ENCODE measurements around the gene NKX1-2.
"Not testable (repeated sequence)": the region's sequence is repeated elsewhere in the genome, so short reads cannot be mapped to it uniquely, and the experiment has no call there.

Gene NKX1-2

GRCh38 chr10:124453960-124454610, 4.2 kb upstream of the NKX1-2 start:
- no peak for DNase-seq

DNA sequence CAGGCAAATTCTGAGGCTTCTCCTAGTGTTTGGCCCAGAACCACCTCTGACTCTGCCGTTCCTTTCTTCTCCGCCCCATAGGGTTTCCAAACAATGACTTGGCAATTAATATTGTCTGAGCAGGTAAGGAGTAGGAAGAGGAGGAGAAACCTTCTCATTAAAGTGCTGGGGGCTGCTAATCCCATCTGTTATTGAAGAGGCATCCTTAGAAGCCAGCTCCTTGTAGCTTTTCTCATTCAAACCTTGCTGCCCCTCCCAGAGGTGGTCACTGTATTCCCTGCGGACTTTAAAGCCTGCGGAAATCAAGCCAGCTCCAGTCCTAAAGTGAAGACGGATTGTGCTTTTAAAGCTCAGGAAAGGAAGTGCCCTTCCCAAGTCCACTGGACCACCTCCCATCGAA, 1.4 kb upstream of the NKX1-2 start:
- no peak for DNase-seq

DNA sequence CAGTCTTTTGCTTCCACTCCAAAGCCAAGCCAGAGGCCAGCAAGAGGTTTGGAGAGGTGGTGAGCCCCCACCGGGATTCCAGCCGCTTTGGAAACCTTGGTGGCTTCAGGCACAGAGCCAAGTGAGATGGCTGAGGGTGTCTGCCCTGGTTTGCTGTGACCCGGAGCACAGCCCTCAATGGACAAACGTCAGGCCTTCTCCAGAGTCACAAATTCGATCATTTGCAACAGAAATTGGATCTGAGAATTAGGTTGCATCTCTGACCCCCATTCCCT, 885 bp upstream of the NKX1-2 start:
- no peak for DNase-seq

GRCh38 chr10:124449170-124450011, 444 bp downstream of the NKX1-2 start:
- DNase-seq = no peak

GRCh38 chr10:124448696-124449169, 1.1 kb downstream of the NKX1-2 start:
- no peak for DNase-seq

DNA sequence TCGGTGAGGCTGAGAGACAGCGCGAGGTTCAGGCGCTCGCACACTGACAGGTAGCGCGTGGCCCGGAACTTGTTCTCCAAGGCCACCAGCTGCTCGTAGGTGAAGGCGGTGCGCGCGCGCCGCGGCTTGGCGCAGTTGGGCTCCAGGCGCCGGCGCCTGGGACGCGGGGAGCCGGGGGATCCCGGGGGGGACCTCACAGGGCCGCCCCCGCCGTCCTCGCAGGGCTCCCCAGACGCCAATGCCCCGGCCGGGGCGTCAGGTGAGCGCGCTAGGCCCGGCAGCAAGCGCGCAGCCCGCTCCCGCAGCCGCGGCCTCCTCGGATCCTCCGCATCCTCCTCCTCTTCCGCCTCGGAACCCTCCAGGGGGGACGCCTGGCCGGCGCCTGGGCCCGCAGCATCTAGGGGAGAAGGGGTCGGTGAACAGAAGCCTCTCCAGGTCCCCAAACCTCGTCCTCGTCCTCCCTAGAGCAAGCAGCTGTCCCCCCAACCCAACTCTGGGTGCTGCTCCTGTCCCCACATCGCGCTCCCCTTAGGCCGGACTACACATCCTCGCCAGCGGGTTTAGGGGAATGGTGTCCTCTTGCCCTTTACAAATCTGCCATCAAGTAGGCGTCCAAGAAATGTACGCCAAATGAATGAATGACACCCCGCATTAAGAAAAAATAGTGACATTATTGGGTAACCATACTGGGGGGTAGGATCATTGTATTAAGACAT, 1.9 kb downstream of the NKX1-2 start:
- DNase-seq = no peak

- no peak for DNase-seq
Observed at GRCh38 chr10:124446830-124447750, 2.7 kb downstream of the NKX1-2 start.

- DNase-seq = not testable (repeated sequence)
Observed at GRCh38 chr10:124441694-124442093, 8.1 kb downstream of the NKX1-2 start.

- no peak for DNase-seq
Observed at GRCh38 chr10:124436191-124436638, 13.6 kb downstream of the NKX1-2 start.

- not testable (repeated sequence) for DNase-seq
Observed at GRCh38 chr10:124435683-124436082, 14.2 kb downstream of the NKX1-2 start.

- no peak for DNase-seq
Observed at GRCh38 chr10:124433461-124433860, 16.4 kb downstream of the NKX1-2 start.

- no peak for DNase-seq
Observed at GRCh38 chr10:124430077-124430476, 19.8 kb downstream of the NKX1-2 start.

DNA sequence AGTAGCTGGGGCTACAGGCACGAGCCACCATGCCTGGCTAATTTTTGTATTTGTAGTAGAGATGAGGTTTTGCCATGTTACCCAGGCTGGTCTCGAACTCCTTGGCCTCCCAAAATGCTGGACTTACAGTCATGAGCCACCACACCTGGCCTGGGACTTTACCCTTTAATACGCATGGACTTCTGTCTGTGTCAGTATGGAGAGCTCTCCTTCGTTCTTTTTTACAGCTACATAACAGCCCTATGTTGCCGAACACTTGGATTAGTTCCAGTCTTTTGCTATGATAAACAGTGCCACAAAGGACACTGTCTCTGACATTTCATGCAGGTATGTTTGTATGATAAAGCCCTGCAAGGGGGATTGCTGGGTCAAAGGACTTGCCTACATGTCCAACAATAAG, 20.3 kb downstream of the NKX1-2 start:
- DNase-seq = no peak

DNA sequence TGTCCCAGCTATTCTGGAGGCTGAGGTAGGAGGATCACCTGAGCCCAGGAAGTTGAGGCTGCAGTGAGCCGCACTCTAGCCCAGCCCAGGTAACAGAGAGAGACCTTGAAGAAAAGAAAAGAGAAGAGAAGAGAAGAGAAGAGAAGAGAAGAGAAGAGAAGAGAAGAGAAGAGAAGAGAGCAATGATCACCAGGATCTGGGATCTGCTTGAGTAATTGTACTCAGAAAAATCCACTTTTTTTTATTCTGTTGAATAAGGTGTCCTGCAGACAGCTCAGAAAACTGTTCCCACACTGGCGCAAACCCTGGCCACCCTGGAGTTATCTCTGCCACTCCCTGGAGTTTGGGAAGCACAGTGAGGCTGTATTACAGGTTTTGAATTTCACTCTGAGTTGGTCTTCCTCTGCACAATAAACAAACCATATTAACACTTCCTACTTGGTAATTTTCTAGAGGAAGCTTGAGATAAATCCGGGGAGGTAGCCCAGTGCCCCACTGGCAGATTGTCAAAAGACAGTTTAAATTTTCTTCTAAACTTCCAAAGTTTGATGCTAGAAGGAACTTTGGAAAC, 21.5 kb downstream of the NKX1-2 start:
- no peak for DNase-seq

GRCh38 chr10:124425227-124425962, 24.4 kb downstream of the NKX1-2 start:
- no peak for DNase-seq

DNA sequence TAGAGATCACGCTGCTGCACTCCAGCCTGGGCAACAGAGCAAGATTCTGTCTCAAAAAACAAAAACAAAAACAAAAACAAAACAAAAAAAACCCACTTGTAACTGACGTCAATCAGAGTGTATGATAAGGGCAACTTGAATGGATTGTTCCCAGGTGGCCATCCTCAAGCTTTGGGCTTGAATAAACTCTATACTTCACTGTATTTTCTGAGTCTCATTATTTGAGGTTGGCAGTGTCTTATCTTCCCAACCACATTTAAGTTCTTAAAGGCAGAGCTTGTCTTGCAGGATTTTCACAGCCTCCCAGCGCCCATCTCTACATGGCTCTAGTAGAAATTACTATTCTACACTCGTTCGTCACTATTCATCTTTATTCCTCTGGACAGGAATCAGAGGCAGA, 26.0 kb downstream of the NKX1-2 start:
- DNase-seq = no peak

- DNase-seq = no peak
Observed at GRCh38 chr10:124422742-124423141, 27.1 kb downstream of the NKX1-2 start.

- DNase-seq = no peak
Observed at GRCh38 chr10:124420254-124420653, 29.6 kb downstream of the NKX1-2 start.

GRCh38 chr10:124419635-124420034, 30.2 kb downstream of the NKX1-2 start:
- DNase-seq = no peak
